IPS-NIHi7 (cell line): ENCODE results near the gene LMBR1.

ENCODE experiments used
- DNase-seq: peaks from one replicate; pipeline ENCODE4 v3.0.0; 2012; ENCODE audit warnings: mixed read lengths; ENCODE audit errors: extremely low spot score

Gene LMBR1

GRCh38 chr7:156802214-156802613 is 90.8 kb downstream of the LMBR1 start:
- no peak for DNase-seq

- DNase-seq = no peak
These were observed 97.6 kb downstream of the LMBR1 start for GRCh38 chr7:156795415-156795814.

- no peak for DNase-seq
These were observed 99.6 kb downstream of the LMBR1 start for GRCh38 chr7:156793334-156793733.

- no peak for DNase-seq
These were observed 100.4 kb downstream of the LMBR1 start for GRCh38 chr7:156792611-156793010.

- no peak for DNase-seq
These were observed 101.7 kb downstream of the LMBR1 start for GRCh38 chr7:156791241-156791640.

GRCh38 chr7:156790264-156790663 is 102.7 kb downstream of the LMBR1 start:
- DNase-seq = no peak

GRCh38 chr7:156785998-156786543 is 106.9 kb downstream of the LMBR1 start:
- no peak for DNase-seq

- DNase-seq = no peak
These were observed 109.1 kb downstream of the LMBR1 start for GRCh38 chr7:156783864-156784263.

- DNase-seq = no peak
These were observed 111.0 kb downstream of the LMBR1 start for GRCh38 chr7:156781972-156782371.

- no peak for DNase-seq
These were observed 112.1 kb downstream of the LMBR1 start for GRCh38 chr7:156780724-156781455.

- no peak for DNase-seq
These were observed 114.3 kb downstream of the LMBR1 start for GRCh38 chr7:156778668-156779067.

GRCh38 chr7:156778201-156778600 is 114.8 kb downstream of the LMBR1 start:
- no peak for DNase-seq

- no peak for DNase-seq
These were observed 115.5 kb downstream of the LMBR1 start for GRCh38 chr7:156777364-156778069.

- DNase-seq = no peak
These were observed 116.5 kb downstream of the LMBR1 start for GRCh38 chr7:156776527-156776926.

- no peak for DNase-seq
These were observed 119.0 kb downstream of the LMBR1 start for GRCh38 chr7:156773966-156774365.

- no peak for DNase-seq
These were observed 120.3 kb downstream of the LMBR1 start for GRCh38 chr7:156772725-156773124.

GRCh38 chr7:156768698-156769472 is 124.1 kb downstream of the LMBR1 start:
- DNase-seq = no peak

- no peak for DNase-seq
These were observed 126.3 kb downstream of the LMBR1 start for GRCh38 chr7:156766666-156767065.

GRCh38 chr7:156765901-156766656 is 126.9 kb downstream of the LMBR1 start:
- no peak for DNase-seq

- no peak for DNase-seq
These were observed 128.2 kb downstream of the LMBR1 start for GRCh38 chr7:156764766-156765165.

GRCh38 chr7:156764016-156764669 is 128.8 kb downstream of the LMBR1 start:
- peak; percentile 68 for DNase-seq
